Measurements from ENCODE around the gene PTPRN.

Gene PTPRN

DNA sequence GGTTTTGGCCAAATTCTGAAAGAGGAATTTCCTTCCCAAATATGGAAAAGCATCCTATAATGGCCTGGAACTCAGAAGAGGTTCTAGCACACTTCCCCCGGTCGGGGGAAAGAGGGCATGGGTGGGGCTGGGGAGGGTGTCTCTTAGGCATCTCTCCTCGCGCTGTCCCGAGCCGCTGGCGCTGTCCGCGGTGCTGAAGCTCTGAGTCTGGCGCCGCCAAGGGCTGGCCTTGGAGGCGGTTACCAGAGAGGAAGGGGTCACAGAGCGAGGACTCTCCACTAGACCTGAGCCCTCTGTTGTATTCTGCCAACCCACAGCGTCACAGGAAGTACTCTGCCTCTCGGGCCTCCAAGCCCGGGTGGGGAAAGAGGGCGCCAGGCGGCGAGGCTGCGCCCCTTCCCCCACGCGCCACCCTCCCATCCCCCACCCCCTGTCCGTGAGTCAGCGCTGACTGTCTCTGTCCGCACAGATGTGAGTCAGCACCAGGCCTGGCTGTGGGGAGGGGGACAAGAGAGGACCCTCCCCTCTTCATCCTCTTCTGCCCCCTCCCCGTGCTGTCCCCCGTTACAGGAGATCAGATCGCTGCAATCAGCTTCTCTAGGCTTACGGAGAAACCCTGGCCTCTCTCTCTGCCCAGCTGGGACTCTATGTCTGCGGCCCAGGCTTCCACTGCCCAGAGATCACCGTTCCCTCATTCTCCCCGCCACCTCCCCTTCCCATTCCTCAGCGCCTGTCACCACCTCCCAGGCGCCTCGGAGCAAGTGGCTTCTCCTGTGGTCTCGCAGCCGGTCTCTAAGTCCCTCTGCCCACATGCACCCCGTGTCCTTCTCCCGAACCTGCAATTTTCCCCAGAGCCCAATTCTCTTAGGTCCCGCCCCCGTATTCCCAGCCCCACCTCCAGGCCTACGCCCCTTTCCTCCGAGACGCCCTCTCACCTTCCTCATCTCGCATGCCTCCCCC is 779 bp downstream of the PTPRN start:
- DNase-seq (ENCODE audit: low spot score): peak; percentile 89

DNA sequence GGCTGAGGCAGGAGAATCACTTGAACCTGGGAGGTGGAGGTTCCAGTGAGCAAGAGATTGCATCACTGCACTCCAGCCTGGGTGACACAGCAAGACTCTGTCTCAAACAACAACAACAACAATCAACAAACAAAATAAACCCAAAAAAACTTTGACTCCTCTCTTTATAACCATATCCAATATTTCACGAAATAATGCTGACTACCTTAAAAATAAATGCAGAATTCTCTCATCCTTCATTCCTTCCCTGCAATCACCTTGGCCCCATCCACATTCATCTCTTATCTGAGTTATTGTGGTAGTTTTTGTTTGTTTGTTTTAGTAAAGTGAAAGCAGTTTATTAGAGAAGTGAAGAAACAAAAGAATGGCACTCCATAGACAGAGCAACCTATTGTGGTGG is 3.2 kb downstream of the PTPRN start:
- DNase-seq (ENCODE audit: low spot score): no peak

DNA sequence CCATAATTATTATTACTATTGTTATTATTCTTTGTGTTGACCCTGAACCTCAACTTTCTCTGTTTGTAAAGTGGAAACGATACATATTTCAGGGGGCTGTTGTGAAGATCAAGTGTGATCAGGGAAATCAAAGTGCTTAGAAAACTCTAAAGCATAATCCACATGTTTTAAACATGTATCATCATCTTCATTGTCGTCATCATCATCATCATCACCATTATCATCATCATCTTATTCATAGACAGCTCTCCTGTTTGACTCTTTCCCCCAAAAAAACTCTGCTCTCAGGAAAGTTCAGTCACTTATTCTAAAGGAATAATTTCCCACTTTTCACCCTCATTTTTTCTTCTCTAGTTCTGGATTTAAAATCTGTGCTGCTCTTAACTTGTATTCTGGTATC is 5.0 kb downstream of the PTPRN start:
- no peak for DNase-seq (ENCODE audit: low spot score)

DNA sequence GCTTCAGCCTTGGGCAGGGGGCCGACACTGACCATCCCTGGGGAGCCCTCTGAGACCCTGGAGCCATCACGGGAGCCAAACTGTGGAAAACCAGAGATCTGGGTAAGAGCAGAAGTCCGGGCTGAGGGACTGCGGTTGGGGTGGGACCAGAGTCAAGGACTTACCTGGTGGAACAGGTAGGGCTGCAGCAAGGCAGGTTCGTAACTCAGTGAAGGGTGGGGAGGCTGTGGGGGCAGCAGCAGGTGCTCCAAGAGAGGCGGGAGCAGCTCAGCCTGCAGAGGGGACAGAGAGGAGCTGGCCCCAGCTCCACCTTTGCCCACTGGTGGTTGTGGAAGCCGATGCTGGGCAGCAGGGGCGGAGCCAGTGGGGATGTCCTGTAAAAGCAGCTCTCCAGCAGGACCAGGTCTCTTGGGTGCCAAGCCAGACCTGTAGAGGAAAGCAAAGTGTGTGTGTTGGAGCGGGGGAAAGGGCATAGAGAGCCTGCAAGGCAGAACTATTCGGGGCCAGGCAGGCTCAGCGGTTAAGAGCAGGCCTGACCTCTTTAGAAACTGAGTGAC is 6.7 kb downstream of the PTPRN start:
- no peak for DNase-seq (ENCODE audit: low spot score)

DNA sequence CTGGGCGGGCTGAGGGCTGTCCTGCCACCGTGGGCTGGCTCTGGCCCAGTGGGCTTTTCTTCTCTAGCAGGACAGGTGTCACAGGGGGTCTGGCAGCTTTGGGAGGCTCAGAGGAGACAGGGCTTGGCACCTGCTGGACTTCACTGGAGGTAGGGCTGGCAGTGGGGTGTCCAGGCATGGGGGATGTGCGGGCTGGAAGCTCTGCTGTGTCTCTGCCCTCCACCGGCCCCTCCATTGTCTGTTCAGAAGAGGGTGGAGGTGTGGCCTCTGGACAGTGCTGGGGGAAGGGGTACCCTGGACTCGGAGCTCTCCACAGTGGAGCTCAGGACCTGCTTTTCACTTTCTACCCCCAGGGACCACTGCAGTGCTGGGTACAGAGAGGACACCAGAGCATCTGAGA is 9.2 kb downstream of the PTPRN start:
- DNase-seq (ENCODE audit: low spot score): no peak

DNA sequence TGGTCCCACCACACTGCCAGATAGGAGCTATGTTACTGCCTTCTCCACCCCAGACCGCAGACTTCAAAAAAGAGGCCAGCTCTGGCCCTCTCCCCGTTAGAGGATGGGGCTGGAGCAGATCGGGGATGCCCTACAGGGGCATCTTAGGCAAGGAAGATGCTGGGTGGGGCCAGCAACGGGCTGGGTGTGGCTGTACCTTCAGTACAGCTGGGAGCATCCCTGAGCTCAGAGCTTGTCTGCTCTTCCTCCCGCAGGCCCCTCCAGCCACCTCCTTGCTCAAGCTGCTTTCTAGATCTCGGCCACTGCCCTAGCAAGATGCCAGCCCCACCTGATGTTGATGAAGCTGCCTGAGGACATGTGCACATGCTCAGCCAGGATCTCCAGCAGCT is 9.8 kb downstream of the PTPRN start:
- DNase-seq (ENCODE audit: low spot score): no peak

DNA sequence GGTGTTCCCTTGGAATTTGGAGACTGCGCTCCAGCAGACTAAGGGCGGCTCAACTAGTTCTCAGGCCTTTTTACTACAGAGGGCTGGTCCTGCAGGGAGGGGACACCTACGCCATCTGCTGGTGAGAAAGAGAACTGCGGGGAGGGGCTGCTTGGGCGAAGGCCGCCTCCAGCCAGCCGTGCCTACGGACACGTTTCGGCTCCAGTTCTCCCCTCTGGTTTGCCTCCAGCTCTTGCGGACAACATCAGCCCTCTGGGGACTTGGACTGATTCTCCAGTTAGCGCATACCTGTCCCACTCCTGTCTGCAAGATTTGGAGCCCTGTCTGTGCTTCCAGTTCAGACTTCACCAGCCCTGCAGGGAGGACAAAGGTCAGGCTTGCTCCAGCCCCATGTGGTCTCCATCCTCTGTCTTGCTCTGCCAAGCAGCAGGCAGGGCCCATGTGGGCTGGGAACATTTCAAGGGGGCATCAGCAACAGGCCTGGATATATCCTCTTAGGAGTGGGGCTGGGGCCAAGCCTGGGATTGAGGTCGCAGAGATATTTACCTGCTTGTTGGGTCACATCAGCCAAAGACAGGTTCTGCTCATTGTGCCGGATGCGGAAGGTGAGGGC is 10.3 kb downstream of the PTPRN start:
- peak; percentile 95 for DNase-seq (ENCODE audit: low spot score)

DNA sequence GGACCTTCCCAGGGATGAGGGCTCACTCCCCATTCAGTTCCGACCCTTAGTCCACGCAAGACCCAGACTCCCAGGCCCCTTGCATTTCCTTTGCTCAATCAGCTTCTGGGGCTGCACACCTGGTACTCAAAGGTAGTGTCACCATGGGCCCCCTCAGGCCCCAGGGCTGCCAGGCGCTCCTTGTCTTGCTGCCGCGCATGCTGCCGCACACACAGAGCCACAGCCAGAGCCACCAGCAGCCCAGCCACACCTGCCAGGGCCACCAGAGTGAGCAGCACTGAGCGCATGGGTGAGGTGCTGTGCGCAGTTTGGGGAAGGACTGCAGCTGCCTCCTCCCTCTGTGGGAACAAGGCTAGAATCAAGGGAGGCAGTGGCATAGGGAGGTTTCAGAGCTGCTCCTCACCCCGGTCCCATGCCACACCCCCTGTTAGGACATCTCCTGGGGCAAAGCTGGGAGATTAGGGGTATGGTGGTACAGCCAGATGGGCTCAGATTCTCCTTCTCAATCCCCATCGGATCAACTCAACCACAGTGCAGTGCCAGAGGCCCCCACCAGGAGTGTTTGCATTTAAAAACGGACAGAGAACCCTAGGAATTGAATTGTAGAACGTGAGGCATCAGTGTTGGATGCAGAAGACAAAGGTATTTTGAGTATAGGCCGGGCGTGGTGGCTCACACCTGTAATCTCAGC is 11.3 kb downstream of the PTPRN start:
- DNase-seq (ENCODE audit: low spot score): no peak

DNA sequence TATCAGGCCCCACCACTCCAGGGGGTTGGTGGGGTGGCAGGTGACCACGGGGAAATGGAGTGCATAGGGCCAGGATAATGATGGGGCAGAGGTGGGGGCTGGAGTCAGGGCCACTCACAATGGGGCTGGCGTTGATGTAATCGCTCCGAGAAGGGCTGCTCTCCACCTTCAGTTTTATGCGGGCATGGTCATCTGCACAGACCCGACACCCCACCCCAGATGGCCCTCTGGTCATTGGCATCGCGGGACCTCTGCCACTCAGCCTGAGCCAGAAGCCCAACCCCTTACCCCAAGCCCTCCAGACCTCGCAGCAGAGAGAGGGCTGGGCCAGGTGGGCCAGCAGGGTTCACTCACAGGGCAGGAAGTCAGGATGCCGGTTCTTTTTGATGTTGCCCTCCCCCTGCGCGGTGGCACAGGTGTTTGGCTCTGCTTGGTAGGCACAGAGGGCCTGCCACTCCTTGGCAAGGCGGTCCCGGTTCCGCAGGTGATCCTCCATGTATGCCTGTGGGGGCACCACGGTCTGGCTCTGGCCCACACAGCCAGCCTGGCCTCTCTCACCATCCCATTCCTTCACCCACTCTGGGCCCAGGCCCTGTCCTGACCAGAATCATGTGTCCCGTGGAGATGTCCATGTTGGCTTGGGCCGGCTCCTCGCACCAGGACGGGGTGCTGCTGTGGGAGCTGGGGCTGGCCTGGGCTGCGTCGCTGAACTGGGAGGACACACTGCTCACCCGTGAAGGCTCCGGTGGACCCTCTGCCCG is 12.4 kb downstream of the PTPRN start:
- DNase-seq (ENCODE audit: low spot score): no peak

DNA sequence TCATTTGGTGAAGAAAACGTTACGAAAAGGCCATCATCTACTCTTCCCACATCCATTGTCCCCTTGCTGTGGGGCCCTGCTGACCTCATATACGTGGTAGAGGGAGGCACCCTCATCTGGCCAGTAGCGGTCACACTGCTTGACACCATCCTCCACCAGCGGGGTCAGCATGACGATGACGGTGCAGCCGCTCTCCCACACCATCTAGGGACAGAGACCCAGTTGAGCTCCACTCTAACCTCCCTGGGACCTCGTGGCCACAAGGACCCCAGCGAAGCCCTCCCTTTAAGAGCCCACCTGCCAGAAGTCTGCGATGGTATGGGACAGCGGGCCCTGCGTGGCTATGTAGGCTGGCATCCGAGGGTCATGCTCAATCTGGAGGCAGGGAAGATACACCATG is 13.1 kb downstream of the PTPRN start:
- no peak for DNase-seq (ENCODE audit: low spot score)

DNA sequence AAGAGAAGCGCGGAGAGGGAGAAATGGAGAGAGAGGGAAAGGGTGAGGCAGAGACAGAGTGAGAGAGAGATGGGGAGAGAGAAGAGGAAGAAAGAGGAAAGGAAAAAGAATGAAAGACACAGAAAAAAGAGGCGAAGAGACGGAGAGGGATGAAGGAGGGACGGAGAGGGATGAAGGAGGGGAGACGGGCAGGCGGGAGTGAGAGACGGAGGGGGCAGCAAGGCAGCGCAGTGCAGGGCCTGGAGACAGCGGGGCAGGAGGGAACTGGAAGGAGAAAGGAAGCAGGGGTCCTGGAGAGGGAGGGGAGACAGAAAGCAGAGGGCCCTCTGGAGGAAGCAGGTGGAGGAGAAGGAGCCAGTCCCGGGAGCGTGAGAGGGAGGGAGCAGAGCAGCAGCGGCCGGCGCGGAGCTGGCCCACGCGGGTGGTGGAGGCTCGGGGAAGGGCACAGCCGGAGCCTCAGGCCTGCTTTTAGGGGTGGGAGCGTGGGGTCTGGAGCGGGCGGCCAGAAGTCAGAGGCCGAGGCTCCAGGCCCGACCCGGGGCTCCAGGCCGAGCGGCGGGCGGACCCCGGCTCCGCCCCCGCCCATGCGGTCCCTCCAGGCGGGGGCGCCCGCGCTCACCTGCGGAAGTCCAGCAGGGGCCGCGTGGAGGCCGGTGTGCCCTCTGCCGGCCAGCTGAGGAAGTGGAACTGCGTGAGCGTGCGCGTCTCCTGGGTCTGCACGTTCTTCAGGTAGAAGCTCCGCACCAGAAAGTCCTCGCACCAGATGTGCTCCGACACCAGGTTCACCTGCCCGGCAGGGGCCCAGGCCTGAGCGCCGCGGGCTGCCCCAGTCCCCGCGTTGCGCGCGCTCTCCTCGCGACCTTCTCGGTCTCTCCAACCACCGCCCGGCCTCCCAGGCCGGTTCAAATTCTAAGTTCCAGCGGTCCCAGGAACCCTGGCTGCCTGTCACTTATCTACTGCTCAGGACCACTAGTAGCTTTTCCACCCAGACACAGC is 14.5 kb downstream of the PTPRN start:
- peak; percentile 96 for DNase-seq (ENCODE audit: low spot score)

DNA sequence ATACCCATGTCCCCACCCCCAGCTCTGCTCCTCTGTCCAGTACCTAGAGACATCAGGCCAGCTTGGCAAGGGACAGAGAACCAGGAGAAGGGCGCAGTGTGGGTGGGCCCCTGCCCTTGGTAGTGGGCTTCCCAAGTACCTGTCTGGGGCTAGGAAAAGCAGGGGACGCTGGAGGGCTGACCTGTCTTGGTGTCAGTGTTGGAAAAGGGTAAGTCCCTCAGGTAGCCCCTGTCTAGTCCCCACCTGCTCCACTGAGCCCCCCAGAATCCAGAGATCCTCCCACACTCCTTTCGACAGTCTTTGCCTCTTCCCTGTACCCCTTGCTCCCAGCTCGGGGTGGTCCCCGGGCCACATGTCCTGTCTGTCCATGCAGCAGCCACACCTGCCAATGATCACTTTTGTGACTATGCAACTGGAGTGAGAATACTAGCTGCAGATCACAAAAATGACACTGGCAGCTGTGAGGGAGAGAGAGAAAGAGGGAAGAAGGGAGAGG is 15.4 kb downstream of the PTPRN start:
- DNase-seq (ENCODE audit: low spot score): no peak

DNA sequence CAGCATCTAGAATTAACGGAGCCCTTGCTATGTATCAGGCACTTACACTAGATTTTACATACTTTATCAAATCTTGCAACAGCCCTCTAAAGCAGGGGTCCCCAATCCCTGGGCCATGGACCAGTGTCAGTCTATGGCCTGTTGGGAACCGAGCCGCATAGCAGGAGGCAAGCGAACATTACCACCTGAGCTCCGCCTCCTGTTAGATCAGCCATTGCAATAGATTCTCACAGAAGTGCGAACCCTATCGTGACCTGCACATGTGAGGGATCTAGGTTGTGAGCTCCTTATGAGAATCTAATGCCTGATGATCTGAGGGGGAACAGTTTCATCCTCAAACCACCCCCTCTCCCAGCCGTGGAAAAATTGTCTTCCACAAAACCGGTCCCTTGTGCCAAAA is 16.6 kb downstream of the PTPRN start:
- DNase-seq (ENCODE audit: low spot score): no peak

DNA sequence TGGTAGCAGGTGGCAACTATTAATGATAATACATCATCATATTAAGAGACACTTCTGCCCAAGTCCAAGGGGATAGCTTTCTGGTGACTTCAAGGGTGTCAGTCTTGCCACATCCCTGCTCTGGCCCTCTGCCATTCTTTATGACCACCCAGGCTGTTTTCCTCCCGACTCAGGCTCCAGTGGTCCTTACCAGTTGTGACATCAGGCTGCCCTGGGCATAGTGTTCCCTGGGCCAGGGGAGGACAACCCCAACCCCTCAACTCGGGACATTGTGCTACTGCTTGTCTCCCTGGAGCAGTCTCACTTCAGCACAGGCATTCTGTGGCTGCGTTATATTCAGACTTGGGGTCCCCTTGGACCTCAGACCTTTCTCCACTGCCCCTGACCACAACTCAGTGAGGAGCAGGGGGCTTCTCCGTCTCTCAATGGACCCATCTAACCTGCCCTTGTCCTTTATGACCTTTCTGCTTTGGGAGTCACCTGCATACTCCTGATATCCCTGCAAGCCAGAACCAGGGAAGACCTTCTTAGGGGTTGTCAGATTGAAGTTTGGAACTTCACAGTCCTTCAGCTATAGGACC is 17.2 kb downstream of the PTPRN start:
- DNase-seq (ENCODE audit: low spot score): no peak

DNA sequence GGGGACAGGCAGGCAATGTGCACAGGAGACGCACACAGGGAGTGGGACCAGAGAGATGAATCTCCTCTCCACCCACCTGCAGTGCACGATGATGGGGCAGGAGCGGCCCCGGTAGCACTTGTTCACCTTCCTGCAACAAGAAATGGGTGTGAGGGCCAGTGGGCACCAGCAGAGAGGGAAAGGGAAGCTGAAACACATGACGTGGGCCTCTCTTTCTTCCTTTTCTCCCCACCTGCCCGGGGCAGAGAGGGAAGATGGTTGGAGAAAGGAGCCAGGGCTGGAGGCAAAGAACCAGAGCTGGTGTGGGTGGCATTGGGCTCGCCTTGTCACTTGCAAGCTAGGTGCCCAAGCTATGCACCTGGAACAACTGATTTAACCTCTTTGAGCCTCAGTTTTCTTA is 17.8 kb downstream of the PTPRN start:
- no peak for DNase-seq (ENCODE audit: low spot score)

DNA sequence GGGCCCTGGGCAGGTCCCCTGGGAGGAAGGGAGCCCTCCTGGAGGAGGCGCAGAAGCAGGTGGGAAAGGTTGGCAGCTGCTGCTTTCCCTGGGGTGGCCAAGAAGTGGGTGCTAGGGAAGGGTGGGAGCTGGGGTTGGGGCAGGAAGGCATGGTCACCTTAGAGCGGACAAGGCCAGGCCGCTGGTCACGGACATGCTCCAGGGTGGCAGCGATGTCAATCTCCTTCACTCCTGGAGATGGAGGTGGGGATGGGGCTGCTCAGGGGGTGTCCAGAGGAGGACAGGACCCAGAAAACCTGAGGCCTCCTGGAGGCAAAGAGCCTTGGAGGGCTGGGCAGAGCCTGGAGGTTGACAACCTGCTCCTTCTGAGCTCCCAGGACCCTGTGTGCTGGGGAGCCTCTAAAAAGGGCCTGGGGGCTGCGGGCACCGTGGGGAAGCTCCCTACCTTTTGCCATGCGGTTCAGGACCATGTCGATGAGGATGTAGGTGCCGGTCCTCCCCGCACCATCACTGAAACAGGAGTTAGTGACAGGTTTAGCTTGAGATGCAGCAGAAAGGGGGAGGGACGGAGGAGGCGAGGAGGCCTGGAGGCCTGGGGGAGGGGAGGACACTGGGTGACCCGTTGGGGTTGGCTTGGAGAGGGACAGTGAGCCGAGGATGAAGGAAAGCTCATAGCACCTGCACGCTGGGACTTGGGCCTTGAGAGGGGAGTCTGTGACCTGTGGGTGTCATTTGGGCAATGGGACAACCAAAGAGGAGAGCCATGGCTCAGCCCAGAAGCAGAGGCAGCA is 18.6 kb downstream of the PTPRN start:
- DNase-seq (ENCODE audit: low spot score): no peak

DNA sequence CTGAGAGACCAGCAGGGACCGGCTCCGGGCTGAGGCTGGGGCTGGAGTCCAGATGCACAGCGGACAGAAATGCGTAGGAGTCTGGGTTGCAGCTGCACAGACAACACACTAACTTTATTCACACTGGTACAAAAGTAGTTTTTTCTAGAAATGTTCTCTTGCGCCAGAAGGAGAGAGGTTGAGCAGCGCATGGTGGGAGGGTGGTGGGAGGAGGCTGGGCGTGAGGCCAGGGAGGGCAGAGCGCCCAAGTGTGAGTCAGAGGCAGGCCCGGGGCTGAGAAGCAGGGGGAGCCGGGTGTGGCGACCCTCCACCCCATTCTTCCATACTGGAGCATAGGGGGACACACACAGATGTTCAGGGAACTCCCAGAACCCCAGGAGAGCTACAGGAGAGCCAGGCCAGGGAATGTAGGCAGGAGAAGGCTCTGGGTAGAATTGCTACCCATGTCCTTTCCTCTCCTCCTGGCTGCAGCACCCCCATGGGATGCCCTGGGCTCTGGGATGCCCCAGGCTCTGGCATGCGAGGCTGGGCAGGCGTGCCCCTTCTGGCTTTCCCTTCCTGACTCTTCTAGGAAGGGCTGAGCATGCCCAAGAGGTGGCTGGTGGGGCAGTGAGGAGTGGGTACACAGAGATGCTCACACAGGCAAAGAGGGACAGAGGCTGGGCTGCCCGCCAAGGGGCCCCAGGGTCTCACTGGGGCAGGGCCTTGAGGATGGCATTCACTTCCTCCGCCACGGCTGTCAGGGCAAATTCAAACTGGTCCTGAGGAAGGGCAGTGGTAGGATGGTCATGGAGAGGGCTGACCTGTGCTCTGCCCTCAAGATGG is 19.5 kb downstream of the PTPRN start:
- DNase-seq (ENCODE audit: low spot score): peak; percentile 89

DNA sequence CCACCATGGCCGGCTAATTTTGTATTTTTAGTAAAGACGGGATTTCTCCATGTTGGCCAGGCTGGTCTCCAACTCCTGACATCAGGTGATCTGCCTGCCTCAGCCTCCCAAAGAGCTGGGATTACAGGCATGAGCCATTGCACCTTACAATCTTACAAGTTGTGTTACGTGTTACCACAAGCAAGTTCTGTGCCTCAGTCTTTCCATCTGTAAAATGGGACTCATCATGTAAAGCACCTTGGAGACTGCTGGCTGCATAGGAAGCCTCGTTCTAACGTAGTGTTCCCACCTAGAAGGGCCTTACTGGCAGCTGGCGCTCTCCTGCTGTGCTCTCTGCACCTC is 20.0 kb downstream of the PTPRN start:
- no peak for DNase-seq (ENCODE audit: low spot score)
